GM12878 (cell line): ENCODE results near the gene FAM107A. TPM values are rescaled to one million over a fixed set of nuclear protein-coding genes. Genes with fewer than 3 reads are reported as not detected.

Experiments used
- ATAC-seq: fragments of 200-7000 bp; cut with Tn5 transposase; 3 replicates; pipeline ENCODE4 v1.9.1; 2020; ENCODE audit warnings: mild to moderate bottlenecking, moderate library complexity
- BruUV-seq: library from RNA; stranded (reverse); fragments of 400-500 nt; replicated peaks from 2 replicates; lab custom pipeline; 2021; lab: Mats Ljungman, UMichigan
- CTCF ChIA-PET: fragments of 300-600 bp; sonication (Branson Sonifier 250); formaldehyde crosslinking; extraction: SDS; loops from one replicate; lab custom pipeline; 2021; ENCODE audit warnings: inconsistent platforms; lab: Yijun Ruan, JAX
- POLR2A ChIA-PET: fragments of 350-600 bp; formaldehyde crosslinking; extraction: SDS; loops from one replicate; lab custom pipeline; 2021; ENCODE audit warnings: inconsistent platforms; lab: Charles Lee
- RAD21 ChIA-PET: fragments of 300-600 bp; sonication (Branson Sonifier 250); formaldehyde crosslinking; loops from one replicate; lab custom pipeline; 2023; ENCODE audit warnings: antibody characterized with exemption; ENCODE audit not compliant: unreplicated experiment; lab: Charles Lee
- SMC1A ChIA-PET: fragments of 300-600 bp; sonication (Branson Sonifier 250); formaldehyde crosslinking; loops from one replicate; lab custom pipeline; 2023; ENCODE audit not compliant: unreplicated experiment, uncharacterized antibody; lab: Charles Lee
- DNase-seq: peaks from one replicate; pipeline ENCODE4 v3.0.0-alpha.2; 2011; ENCODE audit warnings: low read depth, low spot score
- FAIRE-seq: peaks from 3 replicates; lab custom pipeline; 2011; peaks lifted over from hg19 to GRCh38; lab: Jason Lieb, UNC
- H2AFZ ChIP-seq: 2 replicates; pipeline ENCODE4 v1.6.0; 2011; ENCODE audit warnings: low read depth, low read length, control low read depth; ENCODE audit not compliant: control insufficient read depth
- H3K27ac ChIP-seq: 2 replicates; pipeline ENCODE4 v1.5.1; 2011; ENCODE audit warnings: control low read depth; ENCODE audit not compliant: control insufficient read depth, insufficient read depth
- H3K27me3 ChIP-seq, 2 experiments: replicated peaks in 1 of 2; 2 replicates each; pipeline versions ENCODE4 v1.6.0 to v1.6.1; 2011; ENCODE audit warnings: low read length in 1 of 2; ENCODE audit not compliant: control insufficient read depth in 2 of 2, insufficient read depth in 2 of 2
- H3K36me3 ChIP-seq, 2 experiments: 2 replicates each; pipeline ENCODE4 v1.5.1; 2011; ENCODE audit warnings: low read length in 1 of 2; ENCODE audit not compliant: control insufficient read depth in 2 of 2, insufficient read depth in 2 of 2
- H3K4me1 ChIP-seq: 2 replicates; pipeline ENCODE4 v1.6.1; 2011; ENCODE audit warnings: mild to moderate bottlenecking, low read length, moderate library complexity, mixed read lengths; ENCODE audit not compliant: control insufficient read depth, insufficient read depth
- H3K4me2 ChIP-seq: 2 replicates; pipeline ENCODE4 v1.6.0; 2011; ENCODE audit warnings: control low read depth; ENCODE audit not compliant: control insufficient read depth, insufficient read depth
- H3K4me3 ChIP-seq: fragments of 200-600 bp; sonication (generic); 2 replicates; pipeline ENCODE4 v1.5.1; 2016
- H3K79me2 ChIP-seq: 2 replicates; pipeline ENCODE4 v1.6.0; 2011; ENCODE audit warnings: low read length; ENCODE audit not compliant: control insufficient read depth, insufficient read depth
- H3K9ac ChIP-seq: 2 replicates; pipeline ENCODE4 v1.8.0; 2011; ENCODE audit warnings: low read length, control low read depth, mixed read lengths; ENCODE audit not compliant: control insufficient read depth, insufficient read depth
- H3K9me3 ChIP-seq: replicated peaks from 3 replicates; pipeline ENCODE4 v1.5.1; 2011; ENCODE audit warnings: mild to moderate bottlenecking, low read length; ENCODE audit not compliant: control insufficient read depth, insufficient read depth
- H4K20me1 ChIP-seq: 2 replicates; pipeline ENCODE4 v1.6.0; 2011; ENCODE audit not compliant: control insufficient read depth, insufficient read depth
- BCL11A ChIP-seq: IDR thresholded peaks from 2 replicates; pipeline ENCODE4 v1.6.1; 2011; ENCODE audit warnings: low read depth, low read length
- CBX3 ChIP-seq: fragments of 200-600 bp; sonication (generic); IDR thresholded peaks from 2 replicates; pipeline ENCODE4 v1.6.1; 2016; ENCODE audit warnings: low read depth, borderline replicate concordance
- CHD2 ChIP-seq: IDR thresholded peaks from 2 replicates; pipeline ENCODE4 v1.6.1; 2011; ENCODE audit warnings: low read depth, low read length, improper control_type of control experiment, borderline replicate concordance
- CHD4 ChIP-seq: fragments of 200-600 bp; sonication (generic); IDR thresholded peaks from 2 replicates; pipeline ENCODE4 v1.6.1; 2016; ENCODE audit warnings: mild to moderate bottlenecking
- HDAC2 ChIP-seq: fragments of 200-600 bp; sonication (generic); IDR thresholded peaks from 2 replicates; pipeline ENCODE4 v1.6.1; 2017
- SIX5 ChIP-seq: IDR thresholded peaks from 2 replicates; pipeline ENCODE4 v1.6.1; 2011; ENCODE audit warnings: mild to moderate bottlenecking, low read depth, low read length, moderate library complexity; ENCODE audit not compliant: severe bottlenecking
- ZNF217 ChIP-seq: fragments of 450-650 bp; IDR thresholded peaks from 2 replicates; pipeline ENCODE4 v1.6.1; 2017; ENCODE audit warnings: antibody characterized with exemption, mild to moderate bottlenecking
- WGBS: methylation state at CpG from one replicate; pipeline ENCODE4 v1.1.6; 2016; ENCODE audit warnings: low lambda C conversion rate; ENCODE audit not compliant: insufficient replicate concordance, insufficient coverage; ENCODE audit errors: missing lambda C conversion rate; 5-methylcytosine and 5-hydroxymethylcytosine counted together
- in situ Hi-C: fragments of 300-500 bp; cut with MboI; formaldehyde crosslinking; loops from 9 replicates; pipeline ENCODE4 v1.14.3; 2018; ENCODE audit warnings: mixed read lengths
- intact Hi-C: fragments of 100-400 bp; cut with micrococcal nuclease; formaldehyde crosslinking; loops from one replicate; pipeline ENCODE4 v1.14.2; 2022; ENCODE audit not compliant: unreplicated experiment
- polyA plus RNA-seq, 11 experiments: library from polyadenylated mRNA; depleted of rRNA in 4 of 11; unstranded in 6 of 11; stranded (reverse) in 5 of 11; fragments of >200 nt; fragmentation: Nextera tagmentation in 4 of 11; fragmentation: Illumina TruSeq in 1 of 11; extraction: Ambion mirVana in 4 of 11; extraction: Trizol in 1 of 11; gene quantifications; 1 replicate in 1 of 11; 2 replicates in 10 of 11; pipeline versions ENCODE4 v1.2.1 to v1.2.3, GENCODE V29; 2011 to 2016; ENCODE audit warnings: inconsistent platforms in 2 of 11, missing spikeins in 2 of 11, low read depth in 1 of 11
- total RNA-seq, 4 experiments: library from RNA; depleted of rRNA in 3 of 4; stranded (reverse); fragments of >200 nt in 3 of 4; fragmentation: Illumina TruSeq in 1 of 4; extraction: Trizol in 1 of 4; gene quantifications; 2 replicates each; pipeline versions ENCODE4 v1.2.1 to v1.2.3, GENCODE V29; 2013 to 2021
- TF ChIP-seq, protein P1 (sequence below): fragments of 450-650 bp; formaldehyde crosslinking; IDR thresholded peaks from 2 replicates; pipeline ENCODE4 v1.4.0; 2020; ENCODE audit warnings: mild to moderate bottlenecking, moderate library complexity
- TF ChIP-seq, protein P2 (sequence below): IDR thresholded peaks from 2 replicates; pipeline ENCODE4 v1.6.1; 2012; ENCODE audit warnings: mild to moderate bottlenecking, low read depth, low read length

The FAM107A gene
- total and polyA plus RNA-seq, 10 of the 15 experiments (the other 5 are each of a cell fraction or from before 2014, with no cell fraction given), result not detected

DNA sequence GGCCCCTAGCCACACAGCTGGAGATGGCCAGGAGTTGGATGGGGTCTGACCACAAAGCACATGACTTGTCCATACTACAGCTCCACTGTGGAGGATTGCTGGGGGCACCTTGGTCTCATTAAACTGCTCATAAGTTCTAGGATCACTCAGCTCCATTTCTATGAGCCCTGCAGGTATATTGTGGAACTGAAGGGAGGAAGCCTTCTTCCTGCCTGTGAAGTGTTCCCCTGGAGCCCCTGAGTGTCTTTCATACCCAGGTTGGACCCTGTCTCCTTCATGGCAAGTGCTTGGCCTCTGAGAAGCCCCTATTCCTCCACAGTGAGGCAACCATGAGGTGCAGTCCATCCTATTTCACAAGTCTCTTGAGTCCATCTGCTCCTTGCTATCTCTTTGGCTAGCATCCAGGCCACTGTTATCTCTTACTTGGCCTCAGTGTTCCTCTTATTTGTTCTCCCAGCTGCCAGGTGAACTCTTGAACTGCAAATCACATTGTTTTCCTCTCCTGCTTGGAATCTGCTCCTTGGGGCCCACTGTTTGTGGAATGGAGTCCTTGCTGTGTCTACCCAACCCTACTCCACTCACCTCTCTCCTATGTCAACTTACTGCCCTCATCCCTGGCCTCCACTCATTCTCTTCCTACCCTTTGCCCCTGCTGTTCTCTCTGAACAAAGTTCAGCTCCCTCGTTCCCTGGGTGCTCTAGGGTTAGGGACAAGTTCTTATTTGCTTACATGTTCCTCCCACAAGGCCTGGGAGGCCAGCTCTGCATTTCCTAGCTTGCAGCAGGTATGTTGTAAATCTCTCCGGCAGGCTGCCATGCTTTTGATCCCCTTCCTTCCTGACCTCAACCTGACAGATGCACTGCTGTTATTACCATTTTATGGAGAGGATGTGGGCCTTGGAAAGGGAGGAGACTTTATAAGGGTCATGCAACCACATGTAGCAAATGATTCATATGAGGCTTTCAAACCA, 41.4 kb downstream of the FAM107A start:
- ATAC-seq, result no peak
- Histone ChIP-seq H3K79me2 (no peaks in the 10 kb centered on the region), H3K27me3 (no peaks in the 10 kb centered on the region; a peak in 1 of 4 replicates), H3K9me3 (no peaks in the 10 kb centered on the region), H2AFZ (no peak overlapping the region), H4K20me1 (no peaks in the 10 kb centered on the region), H3K27ac (no peak overlapping the region), H3K36me3 (no peaks in the 10 kb centered on the region), H3K9ac (no peak overlapping the region), H3K4me2 (no peak overlapping the region), H3K4me3 (no peak overlapping the region), H3K4me1 (no peaks in the 10 kb centered on the region)
- CTCF ChIA-PET, result interaction anchor here (0.8 to 4.5 kb wide), 3 partner anchors 94 to 348 kb away, joined by 3 to 34 read pairs (median 3); partner anchors contain the start of genes HTD2 and RPP14
- FAIRE-seq, result no peak
- 60% methylated on average over 1 of the region's 2 CpGs for WGBS
- RAD21 ChIA-PET, result interaction anchor here (0.6 kb wide), 1 partner anchor 267 kb away, joined by 3 read pairs; no protein-coding TSS in a partner anchor
- POLR2A ChIA-PET, result no interaction called here
- DNase-seq, result no peak
- in situ Hi-C loops (loop anchor here (10.0 kb wide), 1 partner anchor 211 kb away; no protein-coding TSS in a partner anchor), intact Hi-C loops (no loop called here)
- no TSS peak for BruUV-seq
- SMC1A ChIA-PET, result interaction anchor here (1.1 to 4.0 kb wide), 3 partner anchors 41 to 359 kb away, joined by 3 to 20 read pairs (median 3); partner anchors contain the start of genes HTD2 and RPP14
- TF ChIP-seq CHD2, result no peak
- TF ChIP-seq CBX3, result no peak
- TF ChIP-seq, protein P1, sequence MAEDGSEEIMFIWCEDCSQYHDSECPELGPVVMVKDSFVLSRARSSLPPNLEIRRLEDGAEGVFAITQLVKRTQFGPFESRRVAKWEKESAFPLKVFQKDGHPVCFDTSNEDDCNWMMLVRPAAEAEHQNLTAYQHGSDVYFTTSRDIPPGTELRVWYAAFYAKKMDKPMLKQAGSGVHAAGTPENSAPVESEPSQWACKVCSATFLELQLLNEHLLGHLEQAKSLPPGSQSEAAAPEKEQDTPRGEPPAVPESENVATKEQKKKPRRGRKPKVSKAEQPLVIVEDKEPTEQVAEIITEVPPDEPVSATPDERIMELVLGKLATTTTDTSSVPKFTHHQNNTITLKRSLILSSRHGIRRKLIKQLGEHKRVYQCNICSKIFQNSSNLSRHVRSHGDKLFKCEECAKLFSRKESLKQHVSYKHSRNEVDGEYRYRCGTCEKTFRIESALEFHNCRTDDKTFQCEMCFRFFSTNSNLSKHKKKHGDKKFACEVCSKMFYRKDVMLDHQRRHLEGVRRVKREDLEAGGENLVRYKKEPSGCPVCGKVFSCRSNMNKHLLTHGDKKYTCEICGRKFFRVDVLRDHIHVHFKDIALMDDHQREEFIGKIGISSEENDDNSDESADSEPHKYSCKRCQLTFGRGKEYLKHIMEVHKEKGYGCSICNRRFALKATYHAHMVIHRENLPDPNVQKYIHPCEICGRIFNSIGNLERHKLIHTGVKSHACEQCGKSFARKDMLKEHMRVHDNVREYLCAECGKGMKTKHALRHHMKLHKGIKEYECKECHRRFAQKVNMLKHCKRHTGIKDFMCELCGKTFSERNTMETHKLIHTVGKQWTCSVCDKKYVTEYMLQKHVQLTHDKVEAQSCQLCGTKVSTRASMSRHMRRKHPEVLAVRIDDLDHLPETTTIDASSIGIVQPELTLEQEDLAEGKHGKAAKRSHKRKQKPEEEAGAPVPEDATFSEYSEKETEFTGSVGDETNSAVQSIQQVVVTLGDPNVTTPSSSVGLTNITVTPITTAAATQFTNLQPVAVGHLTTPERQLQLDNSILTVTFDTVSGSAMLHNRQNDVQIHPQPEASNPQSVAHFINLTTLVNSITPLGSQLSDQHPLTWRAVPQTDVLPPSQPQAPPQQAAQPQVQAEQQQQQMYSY (CRISPR knock-in tag), result no peak
- TF ChIP-seq HDAC2, result no peak
- TF ChIP-seq, protein P2, sequence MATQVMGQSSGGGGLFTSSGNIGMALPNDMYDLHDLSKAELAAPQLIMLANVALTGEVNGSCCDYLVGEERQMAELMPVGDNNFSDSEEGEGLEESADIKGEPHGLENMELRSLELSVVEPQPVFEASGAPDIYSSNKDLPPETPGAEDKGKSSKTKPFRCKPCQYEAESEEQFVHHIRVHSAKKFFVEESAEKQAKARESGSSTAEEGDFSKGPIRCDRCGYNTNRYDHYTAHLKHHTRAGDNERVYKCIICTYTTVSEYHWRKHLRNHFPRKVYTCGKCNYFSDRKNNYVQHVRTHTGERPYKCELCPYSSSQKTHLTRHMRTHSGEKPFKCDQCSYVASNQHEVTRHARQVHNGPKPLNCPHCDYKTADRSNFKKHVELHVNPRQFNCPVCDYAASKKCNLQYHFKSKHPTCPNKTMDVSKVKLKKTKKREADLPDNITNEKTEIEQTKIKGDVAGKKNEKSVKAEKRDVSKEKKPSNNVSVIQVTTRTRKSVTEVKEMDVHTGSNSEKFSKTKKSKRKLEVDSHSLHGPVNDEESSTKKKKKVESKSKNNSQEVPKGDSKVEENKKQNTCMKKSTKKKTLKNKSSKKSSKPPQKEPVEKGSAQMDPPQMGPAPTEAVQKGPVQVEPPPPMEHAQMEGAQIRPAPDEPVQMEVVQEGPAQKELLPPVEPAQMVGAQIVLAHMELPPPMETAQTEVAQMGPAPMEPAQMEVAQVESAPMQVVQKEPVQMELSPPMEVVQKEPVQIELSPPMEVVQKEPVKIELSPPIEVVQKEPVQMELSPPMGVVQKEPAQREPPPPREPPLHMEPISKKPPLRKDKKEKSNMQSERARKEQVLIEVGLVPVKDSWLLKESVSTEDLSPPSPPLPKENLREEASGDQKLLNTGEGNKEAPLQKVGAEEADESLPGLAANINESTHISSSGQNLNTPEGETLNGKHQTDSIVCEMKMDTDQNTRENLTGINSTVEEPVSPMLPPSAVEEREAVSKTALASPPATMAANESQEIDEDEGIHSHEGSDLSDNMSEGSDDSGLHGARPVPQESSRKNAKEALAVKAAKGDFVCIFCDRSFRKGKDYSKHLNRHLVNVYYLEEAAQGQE, result no peak
- TF ChIP-seq ZNF217, result no peak
- no peak for TF ChIP-seq BCL11A
- TF ChIP-seq SIX5, result no peak
- TF ChIP-seq CHD4, result no peak
